Smooth muscle cell (in vitro differentiated cells): Measurements from ENCODE around the gene ZNF274. TPM values are rescaled to one million over a fixed set of nuclear protein-coding genes. Genes with fewer than 3 reads are reported as not detected.
A peak's percentile ranks its signal among the peaks of the same experiment; 100 is the strongest.

ENCODE experiments used
- DNase-seq: peaks from one replicate; lab custom pipeline; 2025; ENCODE audit not compliant: unreplicated experiment; lab: John Stamatoyannopoulos, UW
- H2AFZ ChIP-seq: fragments of 200-600 bp; sonication (generic); 2 replicates; pipeline ENCODE4 v1.6.0; 2016; ENCODE audit warnings: antibody characterized with exemption, low read depth, mild to moderate bottlenecking
- H3F3A ChIP-seq: fragments of 200-600 bp; sonication (generic); 2 replicates; pipeline ENCODE4 v1.6.0; 2017; ENCODE audit warnings: antibody characterized with exemption, low read depth
- H3K27ac ChIP-seq: fragments of 200-600 bp; sonication (generic); 2 replicates; pipeline ENCODE4 v1.5.1; 2016; ENCODE audit warnings: low read depth, mild to moderate bottlenecking
- H3K27me3 ChIP-seq: fragments of 200-600 bp; sonication (generic); 2 replicates; pipeline ENCODE4 v1.6.1; 2016; ENCODE audit warnings: low read depth, mild to moderate bottlenecking
- H3K36me3 ChIP-seq: fragments of 200-600 bp; sonication (generic); 2 replicates; pipeline ENCODE4 v1.5.1; 2016; ENCODE audit warnings: low read depth
- H3K4me1 ChIP-seq: fragments of 200-600 bp; sonication (generic); 2 replicates; pipeline ENCODE4 v1.5.1; 2016; ENCODE audit warnings: low read depth
- H3K4me2 ChIP-seq: fragments of 200-600 bp; sonication (generic); 2 replicates; pipeline ENCODE4 v1.6.0; 2016; ENCODE audit warnings: mild to moderate bottlenecking
- H3K4me3 ChIP-seq: fragments of 200-600 bp; sonication (generic); 2 replicates; pipeline ENCODE4 v1.5.1; 2016; ENCODE audit warnings: mild to moderate bottlenecking
- H3K79me2 ChIP-seq: fragments of 200-600 bp; sonication (generic); 2 replicates; pipeline ENCODE4 v1.6.0; 2016; ENCODE audit warnings: low read depth, mild to moderate bottlenecking
- H3K9ac ChIP-seq: fragments of 200-600 bp; sonication (generic); 2 replicates; pipeline ENCODE4 v1.6.0; 2016; ENCODE audit warnings: low read depth
- H3K9me3 ChIP-seq: fragments of 200-600 bp; sonication (generic); replicated peaks from 2 replicates; pipeline ENCODE4 v1.5.1; 2016; ENCODE audit warnings: low read depth
- H4K20me1 ChIP-seq: fragments of 200-600 bp; sonication (generic); 2 replicates; pipeline ENCODE4 v1.6.0; 2016; ENCODE audit warnings: low read depth
- WGBS: methylation state at CpG from one replicate; pipeline ENCODE4 v1.1.7; 2016; ENCODE audit warnings: low lambda C conversion rate; 5-methylcytosine and 5-hydroxymethylcytosine counted together
- polyA plus RNA-seq: library from polyadenylated mRNA; unstranded; fragments of >200 nt; fragmentation: Nextera tagmentation; extraction: Ambion mirVana; gene quantifications from 2 replicates; pipeline ENCODE4 v1.2.1, GENCODE V29; 2016
- total RNA-seq: library from RNA; depleted of rRNA; stranded (reverse); fragments of >200 nt; gene quantifications from 2 replicates; pipeline ENCODE4 v1.2.3, GENCODE V29; 2014
- TF ChIP-seq, protein P1 (sequence below): fragments of 200-600 bp; sonication (generic); IDR thresholded peaks from 2 replicates; pipeline ENCODE4 v1.5.1; 2017; ENCODE audit warnings: borderline replicate concordance, mild to moderate bottlenecking, antibody characterized with exemption; ENCODE audit not compliant: insufficient read depth, poor library complexity, severe bottlenecking

The ZNF274 gene
- total and polyA plus RNA-seq, 2 experiments from 2014 or later, result 23.8 to 27.2 TPM

DNA sequence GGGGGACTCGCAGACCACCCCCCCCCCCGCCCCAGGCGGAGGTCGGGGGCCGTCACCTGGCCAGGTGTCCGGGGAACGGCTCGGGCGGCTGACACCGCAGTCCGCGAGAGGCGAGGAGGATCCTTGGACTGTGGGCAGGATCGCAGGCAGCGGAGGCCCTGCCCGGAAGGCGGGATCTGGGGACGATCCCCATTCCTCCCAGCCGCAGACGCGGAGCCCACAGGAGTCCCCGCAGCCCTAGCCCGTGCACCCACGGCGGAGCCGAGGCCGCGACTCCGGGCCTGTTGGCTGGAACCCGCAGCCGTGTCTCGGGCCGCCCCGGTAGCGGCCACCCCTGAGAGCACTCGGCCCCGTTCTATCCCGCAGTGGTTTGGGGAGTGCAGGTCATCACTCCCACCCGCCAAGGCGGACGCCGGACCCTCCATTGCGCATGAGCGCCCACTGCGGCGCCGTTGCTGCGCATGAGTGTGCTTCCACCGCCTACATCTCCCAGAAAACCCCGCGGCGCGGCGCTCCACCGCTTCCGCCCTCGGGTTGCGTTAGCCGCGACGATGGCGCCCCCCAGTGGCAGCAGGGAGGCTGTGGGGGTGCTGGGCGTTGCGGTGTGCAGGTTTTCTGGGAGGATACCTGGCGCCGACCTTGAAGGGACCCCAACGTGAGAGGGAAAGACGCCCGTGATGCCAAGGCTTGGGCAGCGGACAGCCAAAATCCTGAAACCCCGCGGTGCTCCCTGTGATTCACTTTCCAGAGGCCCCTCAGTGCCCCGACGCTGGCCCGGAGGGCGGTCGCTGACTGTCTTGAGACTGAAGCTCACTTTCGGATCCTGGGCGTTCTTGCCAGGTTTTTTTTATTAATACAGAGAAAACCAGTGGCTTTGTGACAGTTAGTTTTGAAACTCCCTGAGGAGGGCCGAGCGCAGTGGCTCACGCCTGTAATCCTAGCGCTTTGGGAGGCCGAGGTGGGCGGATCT is 27.9 kb upstream of the ZNF274 start:
- 8% methylated on average over 70 of the region's 85 CpGs for WGBS
- TF ChIP-seq, protein P1, sequence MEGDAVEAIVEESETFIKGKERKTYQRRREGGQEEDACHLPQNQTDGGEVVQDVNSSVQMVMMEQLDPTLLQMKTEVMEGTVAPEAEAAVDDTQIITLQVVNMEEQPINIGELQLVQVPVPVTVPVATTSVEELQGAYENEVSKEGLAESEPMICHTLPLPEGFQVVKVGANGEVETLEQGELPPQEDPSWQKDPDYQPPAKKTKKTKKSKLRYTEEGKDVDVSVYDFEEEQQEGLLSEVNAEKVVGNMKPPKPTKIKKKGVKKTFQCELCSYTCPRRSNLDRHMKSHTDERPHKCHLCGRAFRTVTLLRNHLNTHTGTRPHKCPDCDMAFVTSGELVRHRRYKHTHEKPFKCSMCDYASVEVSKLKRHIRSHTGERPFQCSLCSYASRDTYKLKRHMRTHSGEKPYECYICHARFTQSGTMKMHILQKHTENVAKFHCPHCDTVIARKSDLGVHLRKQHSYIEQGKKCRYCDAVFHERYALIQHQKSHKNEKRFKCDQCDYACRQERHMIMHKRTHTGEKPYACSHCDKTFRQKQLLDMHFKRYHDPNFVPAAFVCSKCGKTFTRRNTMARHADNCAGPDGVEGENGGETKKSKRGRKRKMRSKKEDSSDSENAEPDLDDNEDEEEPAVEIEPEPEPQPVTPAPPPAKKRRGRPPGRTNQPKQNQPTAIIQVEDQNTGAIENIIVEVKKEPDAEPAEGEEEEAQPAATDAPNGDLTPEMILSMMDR, result peak; percentile 97

DNA sequence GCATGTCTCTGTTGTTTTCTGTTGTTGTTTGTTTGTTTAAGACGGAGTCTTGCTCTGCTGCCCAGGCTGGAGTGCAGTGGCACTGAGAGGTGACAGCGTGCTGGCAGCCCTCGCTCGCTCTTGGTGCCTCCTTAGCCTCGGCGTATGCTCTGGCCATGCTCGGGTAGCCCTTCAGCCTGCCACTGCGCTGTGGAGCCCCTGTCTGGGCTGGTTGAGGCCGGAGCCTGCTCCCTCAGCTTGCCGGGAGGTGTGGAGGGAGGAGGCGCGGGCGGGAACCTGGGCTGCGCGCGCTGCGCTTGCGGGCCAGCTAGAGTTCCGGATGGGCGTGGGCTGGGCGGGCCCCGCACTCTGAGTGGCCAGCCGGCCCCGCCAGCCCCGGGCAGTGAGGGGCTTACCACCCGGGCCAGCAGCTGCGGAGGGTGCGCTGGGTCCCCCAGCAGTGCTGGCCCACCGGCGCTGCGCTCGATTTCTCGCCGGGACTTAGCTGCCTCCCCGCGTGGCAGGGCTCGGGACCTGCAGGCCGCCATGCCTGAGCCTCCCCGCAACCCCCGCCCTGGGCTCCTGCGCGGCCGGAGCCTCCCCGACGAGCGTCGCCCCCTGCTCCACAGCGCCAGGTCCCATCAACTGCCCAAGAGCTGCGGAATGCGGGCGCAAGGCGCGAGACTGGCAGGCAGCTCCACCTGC is 25.7 kb upstream of the ZNF274 start:
- DNase-seq, result no peak
- H4K20me1 ChIP-seq, result no peaks in the 10 kb centered on the region
- H3K4me3 ChIP-seq, result no peak overlapping the region
- H3K36me3 ChIP-seq, result no peaks in the 10 kb centered on the region
- no peak overlapping the region for H3K4me2 ChIP-seq
- H3K79me2 ChIP-seq, result peaks cover 17% of the 10 kb centered on the region
- H2AFZ ChIP-seq, result no peak overlapping the region
- 94% methylated on average over 39 of the region's 53 CpGs for WGBS
- no peaks in the 10 kb centered on the region for H3K4me1 ChIP-seq
- H3K27me3 ChIP-seq, result no peaks in the 10 kb centered on the region
- TF ChIP-seq, protein P1, result no peak
- H3K9ac ChIP-seq, result no peak overlapping the region
- H3K9me3 ChIP-seq, result peaks cover 4% of the 10 kb centered on the region
- no peak overlapping the region for H3K27ac ChIP-seq
- no peaks in the 10 kb centered on the region for H3F3A ChIP-seq

More for the DNA sequence above, 27.9 kb upstream of the ZNF274 start:
- no peaks in the 10 kb centered on the region for H3K27me3 ChIP-seq
- no peaks in the 10 kb centered on the region for H3K4me1 ChIP-seq
- DNase-seq, result peak; percentile 96
- peak overlapping the region; percentile 91 for H3K4me2 ChIP-seq
- no peaks in the 10 kb centered on the region for H3F3A ChIP-seq
- peak overlapping the region; percentile 83 for H3K9ac ChIP-seq
- no peaks in the 10 kb centered on the region for H4K20me1 ChIP-seq
- no peaks in the 10 kb centered on the region for H3K36me3 ChIP-seq
- peaks cover 27% of the 10 kb centered on the region for H3K79me2 ChIP-seq
- H3K27ac ChIP-seq, result peak overlapping the region; percentile 85
- peak overlapping the region; percentile 99 for H2AFZ ChIP-seq
- H3K4me3 ChIP-seq, result peak overlapping the region; percentile 87
- H3K9me3 ChIP-seq, result no peaks in the 10 kb centered on the region

DNA sequence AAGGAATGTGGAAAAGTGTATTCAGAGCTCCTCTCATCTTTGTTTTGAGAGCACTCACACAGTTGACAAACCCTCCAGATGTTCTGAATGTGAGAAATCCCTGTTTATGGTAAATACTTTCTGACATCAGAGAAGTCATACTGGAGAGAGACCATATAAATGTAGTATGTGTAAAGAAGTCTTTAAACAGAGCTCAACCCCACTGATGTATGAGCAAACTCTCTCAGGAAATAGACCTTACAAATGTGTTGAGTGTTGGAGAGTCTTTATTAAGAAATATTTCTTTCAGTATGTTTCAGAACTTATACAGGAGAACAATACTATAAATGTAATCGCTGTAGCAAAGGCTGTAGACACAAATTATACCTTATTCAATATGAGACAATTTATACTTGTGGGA is 16.6 kb upstream of the ZNF274 start:
- H3K9me3 ChIP-seq, result peaks cover 53% of the 10 kb centered on the region
- no peak overlapping the region for H3K4me2 ChIP-seq
- H3K4me1 ChIP-seq, result no peaks in the 10 kb centered on the region
- TF ChIP-seq, protein P1, result no peak
- H3K4me3 ChIP-seq, result no peak overlapping the region
- H3K27me3 ChIP-seq, result no peaks in the 10 kb centered on the region
- H3F3A ChIP-seq, result no peaks in the 10 kb centered on the region
- no peak for DNase-seq
- no peaks in the 10 kb centered on the region for H4K20me1 ChIP-seq
- no peak overlapping the region for H3K27ac ChIP-seq
- 83% methylated on average over 1 of the region's 1 CpG for WGBS
- H3K36me3 ChIP-seq, result no peaks in the 10 kb centered on the region
- H3K79me2 ChIP-seq, result no peaks in the 10 kb centered on the region
- no peak overlapping the region for H3K9ac ChIP-seq
- H2AFZ ChIP-seq, result no peak overlapping the region
